ENCODE data around the gene BSPRY.

Gene BSPRY

DNA sequence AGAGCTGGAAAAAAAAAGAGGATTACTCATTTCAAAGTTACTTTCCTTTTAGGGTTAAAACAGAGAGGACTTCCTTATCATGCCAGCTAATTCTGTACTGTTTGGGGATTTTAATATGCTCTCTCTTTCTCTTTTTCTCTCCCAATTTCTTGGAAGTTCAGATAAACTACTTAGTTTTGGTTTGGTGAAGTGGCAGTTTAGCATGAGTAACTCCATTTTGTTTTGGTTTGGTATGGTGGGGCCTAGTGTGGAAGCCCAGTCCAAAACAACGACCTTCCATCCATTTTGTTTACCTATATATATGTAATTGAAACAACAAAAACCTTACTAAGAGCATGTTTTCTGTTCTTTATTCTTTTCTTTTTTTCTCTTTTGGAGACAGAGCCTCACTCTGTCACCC lies 3.7 kb upstream of the BSPRY start:
- Histone ChIP-seq H2AFZ (ENCODE audit: low read length) (no peak overlapping the region), H3K23ac (ENCODE audit: low read depth, low read length, poor library complexity) (no peak overlapping the region), H3K4me1 (ENCODE audit: control insufficient read depth in 2 of 2, insufficient read depth in 1 of 2, low read depth in 1 of 2, low read length in 2 of 2) (peaks cover 0 to 2% of the 10 kb centered on the region in 2 donors), H4K8ac (ENCODE audit: low read depth, low read length) (no peak overlapping the region), H2BK12ac (ENCODE audit: low read length) (no peak overlapping the region), H3K9ac (ENCODE audit: low read depth, low read length, poor library complexity) (no peak overlapping the region), H3K36me3 (replicated peaks in 1 of 2; ENCODE audit: control insufficient read depth in 2 of 2, insufficient read depth in 2 of 2, low read length in 2 of 2) (no peaks in the 10 kb centered on the region), H3K4ac (ENCODE audit: low read length) (no peak overlapping the region), H3K27ac (replicated peaks; ENCODE audit: low read length) (no peak overlapping the region), H3K79me1 (ENCODE audit: low read depth, low read length) (no peaks in the 10 kb centered on the region), H3K9me3 (replicated peaks in 1 of 2; ENCODE audit: control insufficient read depth in 2 of 2, insufficient read depth in 1 of 2, low read depth in 1 of 2, low read length in 2 of 2) (peaks cover 0 to 3% of the 10 kb centered on the region in 2 donors), H3K14ac (ENCODE audit: low read length) (no peak overlapping the region), H3K4me3 (ENCODE audit: low read length in 2 of 2) (no peak overlapping the region), H3K27me3 (ENCODE audit: control insufficient read depth in 3 of 3, insufficient read depth in 3 of 3, low read depth in 1 of 3, low read length in 3 of 3) (peaks cover 12 to 73% (median 26%) of the 10 kb centered on the region in 3 experiments), H2AK5ac (ENCODE audit: low read depth, low read length) (no peak overlapping the region), H2BK5ac (ENCODE audit: low read length) (no peak overlapping the region), H3K18ac (ENCODE audit: low read length) (no peak overlapping the region), H2BK15ac (ENCODE audit: low read length) (no peak overlapping the region), H2BK120ac (ENCODE audit: low read depth, low read length) (no peak overlapping the region), H4K91ac (ENCODE audit: low read depth, low read length, poor library complexity) (no peak overlapping the region), H3K4me2 (ENCODE audit: insufficient read depth, low read length, poor library complexity, severe bottlenecking) (no peak overlapping the region)
- DNase-seq (ENCODE audit: low spot score) = no peak
- WGBS, 2 donors (ENCODE audit: extremely low coverage in 2 of 2, insufficient read length in 2 of 2, insufficient replicate concordance in 1 of 2) = no CpG with 5 or more reads among the region's 1 CpG

DNA sequence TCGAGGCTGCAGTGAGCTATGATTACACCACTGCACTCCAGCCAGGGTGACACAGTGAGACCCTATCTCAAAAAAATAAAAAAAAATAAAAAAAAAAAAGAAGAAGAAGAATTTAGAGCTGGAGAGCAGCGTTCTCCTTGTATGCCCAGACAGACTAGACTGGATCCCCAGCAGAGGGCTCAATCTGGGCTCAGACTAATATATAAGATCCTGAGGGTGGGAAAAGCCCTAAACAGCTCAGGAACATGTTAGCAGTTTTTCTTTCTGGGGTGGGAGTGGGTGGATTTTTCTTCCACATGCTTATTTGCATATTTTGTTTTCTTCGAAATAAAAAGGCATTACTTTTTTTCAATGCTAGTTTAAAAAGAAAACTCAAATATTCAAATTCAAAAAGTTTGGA lies 904 bp upstream of the BSPRY start:
- H3K27ac ChIP-seq (replicated peaks; ENCODE audit: low read length) = no peak overlapping the region
- no peak overlapping the region for H3K4ac ChIP-seq (ENCODE audit: low read length)
- no peak overlapping the region for H2BK15ac ChIP-seq (ENCODE audit: low read length)
- H2BK12ac ChIP-seq (ENCODE audit: low read length) = no peak overlapping the region
- H3K4me1 ChIP-seq (ENCODE audit: control insufficient read depth in 2 of 2, insufficient read depth in 1 of 2, low read depth in 1 of 2, low read length in 2 of 2) = peaks cover 0 to 2% of the 10 kb centered on the region in 2 donors
- H3K18ac ChIP-seq (ENCODE audit: low read length) = no peak overlapping the region
- H3K79me1 ChIP-seq (ENCODE audit: low read depth, low read length) = no peaks in the 10 kb centered on the region
- H4K91ac ChIP-seq (ENCODE audit: low read depth, low read length, poor library complexity) = no peak overlapping the region
- no peak overlapping the region for H3K4me2 ChIP-seq (ENCODE audit: insufficient read depth, low read length, poor library complexity, severe bottlenecking)
- no peak for DNase-seq (ENCODE audit: low spot score)
- H3K27me3 ChIP-seq (ENCODE audit: control insufficient read depth in 3 of 3, insufficient read depth in 3 of 3, low read depth in 1 of 3, low read length in 3 of 3) = peaks cover 14 to 83% (median 37%) of the 10 kb centered on the region in 3 experiments
- no peaks in the 10 kb centered on the region for H3K36me3 ChIP-seq (replicated peaks in 1 of 2; ENCODE audit: control insufficient read depth in 2 of 2, insufficient read depth in 2 of 2, low read length in 2 of 2)
- no peak overlapping the region for H2AFZ ChIP-seq (ENCODE audit: low read length)
- H3K4me3 ChIP-seq (ENCODE audit: low read length in 2 of 2) = no peak overlapping the region
- no peak overlapping the region for H2BK120ac ChIP-seq (ENCODE audit: low read depth, low read length)
- H4K8ac ChIP-seq (ENCODE audit: low read depth, low read length) = no peak overlapping the region
- H2BK5ac ChIP-seq (ENCODE audit: low read length) = no peak overlapping the region
- no peak overlapping the region for H2AK5ac ChIP-seq (ENCODE audit: low read depth, low read length)
- H3K9ac ChIP-seq (ENCODE audit: low read depth, low read length, poor library complexity) = no peak overlapping the region
- H3K23ac ChIP-seq (ENCODE audit: low read depth, low read length, poor library complexity) = no peak overlapping the region
- no CpG with 5 or more reads among the region's 3 CpGs for WGBS, 2 donors (ENCODE audit: extremely low coverage in 2 of 2, insufficient read length in 2 of 2, insufficient replicate concordance in 1 of 2)
- H3K9me3 ChIP-seq (replicated peaks in 1 of 2; ENCODE audit: control insufficient read depth in 2 of 2, insufficient read depth in 1 of 2, low read depth in 1 of 2, low read length in 2 of 2) = peaks cover 0 to 3% of the 10 kb centered on the region in 2 donors
- H3K14ac ChIP-seq (ENCODE audit: low read length) = no peak overlapping the region

DNA sequence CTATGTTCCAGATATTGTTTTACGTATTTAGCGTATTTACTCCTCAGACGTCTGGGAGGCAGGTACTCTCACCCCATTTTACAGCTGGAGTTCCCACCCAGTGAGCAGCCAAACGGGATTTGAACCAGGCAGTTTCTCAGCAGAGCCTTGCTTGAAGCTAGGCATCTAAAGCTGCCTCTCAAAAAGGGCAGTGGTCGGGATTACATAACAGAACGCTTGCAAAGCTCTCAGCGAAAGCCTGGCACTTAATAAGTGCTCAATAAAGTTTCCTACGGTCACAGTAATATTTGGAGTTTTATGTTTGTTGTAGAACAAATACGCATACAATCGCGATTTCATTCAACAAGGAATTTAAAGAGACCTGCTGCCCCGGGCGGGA lies 286 bp upstream of the BSPRY start:
- H3K4ac ChIP-seq (ENCODE audit: low read length) = no peak overlapping the region
- no peak overlapping the region for H2AK5ac ChIP-seq (ENCODE audit: low read depth, low read length)
- H3K27me3 ChIP-seq (ENCODE audit: control insufficient read depth in 3 of 3, insufficient read depth in 3 of 3, low read depth in 1 of 3, low read length in 3 of 3) = peaks cover 14 to 83% (median 37%) of the 10 kb centered on the region in 3 experiments
- H3K9ac ChIP-seq (ENCODE audit: low read depth, low read length, poor library complexity) = no peak overlapping the region
- H3K23ac ChIP-seq (ENCODE audit: low read depth, low read length, poor library complexity) = no peak overlapping the region
- peak overlapping the region; percentile 83 for H2AFZ ChIP-seq (ENCODE audit: low read length)
- H2BK15ac ChIP-seq (ENCODE audit: low read length) = no peak overlapping the region
- no peak overlapping the region for H3K27ac ChIP-seq (replicated peaks; ENCODE audit: low read length)
- peak overlapping the region in 1 of 2 donors; percentile 77 for H3K4me3 ChIP-seq (ENCODE audit: low read length in 2 of 2)
- H3K9me3 ChIP-seq (replicated peaks in 1 of 2; ENCODE audit: control insufficient read depth in 2 of 2, insufficient read depth in 1 of 2, low read depth in 1 of 2, low read length in 2 of 2) = peaks cover 0 to 3% of the 10 kb centered on the region in 2 donors
- H3K79me1 ChIP-seq (ENCODE audit: low read depth, low read length) = no peaks in the 10 kb centered on the region
- no peak overlapping the region for H4K8ac ChIP-seq (ENCODE audit: low read depth, low read length)
- H2BK5ac ChIP-seq (ENCODE audit: low read length) = no peak overlapping the region
- no peak overlapping the region for H3K18ac ChIP-seq (ENCODE audit: low read length)
- no peak overlapping the region for H2BK12ac ChIP-seq (ENCODE audit: low read length)
- no peak overlapping the region for H4K91ac ChIP-seq (ENCODE audit: low read depth, low read length, poor library complexity)
- H3K4me2 ChIP-seq (ENCODE audit: insufficient read depth, low read length, poor library complexity, severe bottlenecking) = peak overlapping the region; percentile 67
- peaks cover 0 to 2% of the 10 kb centered on the region in 2 donors for H3K4me1 ChIP-seq (ENCODE audit: control insufficient read depth in 2 of 2, insufficient read depth in 1 of 2, low read depth in 1 of 2, low read length in 2 of 2)
- H3K36me3 ChIP-seq (replicated peaks in 1 of 2; ENCODE audit: control insufficient read depth in 2 of 2, insufficient read depth in 2 of 2, low read length in 2 of 2) = no peaks in the 10 kb centered on the region
- H2BK120ac ChIP-seq (ENCODE audit: low read depth, low read length) = no peak overlapping the region
- no peak overlapping the region for H3K14ac ChIP-seq (ENCODE audit: low read length)
- DNase-seq (ENCODE audit: low spot score) = no peak
- no CpG with 5 or more reads among the region's 13 CpGs for WGBS, 2 donors (ENCODE audit: extremely low coverage in 2 of 2, insufficient read length in 2 of 2, insufficient replicate concordance in 1 of 2)

DNA sequence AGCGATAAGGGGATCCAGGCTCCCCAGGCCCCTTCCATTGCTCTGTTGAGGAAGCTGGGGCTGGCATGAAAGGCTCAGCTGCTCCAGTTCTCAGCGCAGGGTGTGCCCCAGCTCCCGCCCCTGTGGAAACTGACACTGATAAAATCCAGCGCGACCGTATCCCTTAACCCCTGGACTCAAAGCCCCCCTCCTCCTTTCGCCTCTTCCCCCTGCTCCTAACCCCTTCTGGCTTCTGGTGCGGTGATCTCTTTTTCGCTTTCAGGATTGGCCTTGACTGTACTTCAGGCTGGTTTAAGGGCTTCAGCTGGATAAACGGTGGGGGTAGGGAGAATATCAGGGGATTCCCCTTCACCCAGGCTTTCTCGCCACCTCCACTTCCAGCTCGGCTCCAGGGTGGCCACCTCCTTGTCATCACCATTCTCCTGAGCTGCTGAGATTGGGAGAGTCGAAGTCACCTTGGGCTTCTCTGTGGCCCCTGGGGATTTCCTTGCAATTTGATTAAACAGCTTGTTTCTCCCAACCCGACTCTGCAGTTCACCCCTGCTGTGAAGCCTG lies 843 bp downstream of the BSPRY start:
- Histone ChIP-seq H4K91ac (ENCODE audit: low read depth, low read length, poor library complexity) (no peak overlapping the region), H4K8ac (ENCODE audit: low read depth, low read length) (no peak overlapping the region), H3K27me3 (ENCODE audit: control insufficient read depth in 3 of 3, insufficient read depth in 3 of 3, low read depth in 1 of 3, low read length in 3 of 3) (peaks cover 14 to 89% (median 37%) of the 10 kb centered on the region in 3 experiments), H3K4ac (ENCODE audit: low read length) (no peak overlapping the region), H2BK120ac (ENCODE audit: low read depth, low read length) (no peak overlapping the region), H2BK15ac (ENCODE audit: low read length) (no peak overlapping the region), H3K4me3 (ENCODE audit: low read length in 2 of 2) (no peak overlapping the region), H2BK12ac (ENCODE audit: low read length) (no peak overlapping the region), H3K23ac (ENCODE audit: low read depth, low read length, poor library complexity) (no peak overlapping the region), H3K18ac (ENCODE audit: low read length) (no peak overlapping the region), H3K14ac (ENCODE audit: low read length) (no peak overlapping the region), H2BK5ac (ENCODE audit: low read length) (no peak overlapping the region), H2AFZ (ENCODE audit: low read length) (peak overlapping the region; percentile 83), H3K9me3 (replicated peaks in 1 of 2; ENCODE audit: control insufficient read depth in 2 of 2, insufficient read depth in 1 of 2, low read depth in 1 of 2, low read length in 2 of 2) (peaks cover 0 to 3% of the 10 kb centered on the region in 2 donors), H3K4me1 (ENCODE audit: control insufficient read depth in 2 of 2, insufficient read depth in 1 of 2, low read depth in 1 of 2, low read length in 2 of 2) (peaks cover 0 to 2% of the 10 kb centered on the region in 2 donors), H3K9ac (ENCODE audit: low read depth, low read length, poor library complexity) (no peak overlapping the region), H3K36me3 (replicated peaks in 1 of 2; ENCODE audit: control insufficient read depth in 2 of 2, insufficient read depth in 2 of 2, low read length in 2 of 2) (no peaks in the 10 kb centered on the region), H3K27ac (replicated peaks; ENCODE audit: low read length) (no peak overlapping the region), H3K4me2 (ENCODE audit: insufficient read depth, low read length, poor library complexity, severe bottlenecking) (peak overlapping the region; percentile 67), H2AK5ac (ENCODE audit: low read depth, low read length) (no peak overlapping the region), H3K79me1 (ENCODE audit: low read depth, low read length) (no peaks in the 10 kb centered on the region)
- WGBS, 2 donors (ENCODE audit: extremely low coverage in 2 of 2, insufficient read length in 2 of 2, insufficient replicate concordance in 1 of 2) = no CpG with 5 or more reads among the region's 14 CpGs
- no peak for DNase-seq (ENCODE audit: low spot score)

Measured in neuronal stem cell (in vitro differentiated cells).